IMR-90 (cell line): ENCODE results near the gene NEUROG1. TPM values are rescaled to one million over a fixed set of nuclear protein-coding genes. Genes with fewer than 3 reads are reported as not detected.

Experiments used
- ATAC-seq: fragments of 200-7000 bp; cut with Tn5 transposase; 2 replicates; pipeline ENCODE4 v1.9.1; 2020; ENCODE audit warnings: low read depth, mild to moderate bottlenecking, moderate library complexity
- BruUV-seq: library from RNA; stranded (reverse); fragments of 400-500 nt; replicated peaks from 2 replicates; lab custom pipeline; 2021; lab: Mats Ljungman, UMichigan
- CTCF ChIA-PET: fragments of 300-600 bp; formaldehyde crosslinking; extraction: SDS; loops from one replicate; lab custom pipeline; 2021; ENCODE audit warnings: antibody characterized with exemption; lab: Yijun Ruan, JAX
- POLR2A ChIA-PET: fragments of 300-600 bp; sonication (Branson Sonifier 250); formaldehyde crosslinking; loops from one replicate; lab custom pipeline; 2022; ENCODE audit warnings: antibody characterized with exemption; ENCODE audit not compliant: unreplicated experiment; lab: Charles Lee
- DNase-seq: peaks from one replicate; pipeline ENCODE4 v3.0.0; 2013
- H2AFZ ChIP-seq: replicated peaks from 2 replicates; pipeline ENCODE3; 2013; ENCODE audit warnings: low read length, mild to moderate bottlenecking; ENCODE audit not compliant: poor library complexity
- H2AK5ac ChIP-seq: 2 replicates; pipeline ENCODE4 v1.6.1; 2013; ENCODE audit warnings: low read depth, low read length, inconsistent platforms
- H2AK9ac ChIP-seq: replicated peaks from 2 replicates; pipeline ENCODE3; 2013; ENCODE audit warnings: mild to moderate bottlenecking, low read depth, low read length, moderate library complexity; ENCODE audit not compliant: poor library complexity
- H2BK120ac ChIP-seq: 2 replicates; pipeline ENCODE4 v1.6.1; 2013; ENCODE audit warnings: low read depth, low read length, inconsistent platforms
- H2BK15ac ChIP-seq: 3 replicates; pipeline ENCODE4 v1.6.1; 2013; ENCODE audit warnings: low read depth, low read length, inconsistent platforms
- H2BK20ac ChIP-seq: 2 replicates; pipeline ENCODE4 v1.6.1; 2013; ENCODE audit warnings: low read depth, mild to moderate bottlenecking, inconsistent platforms, low read length, moderate library complexity
- H2BK5ac ChIP-seq: 2 replicates; pipeline ENCODE4 v1.6.1; 2013; ENCODE audit warnings: mild to moderate bottlenecking, low read depth, low read length, inconsistent platforms; ENCODE audit not compliant: poor library complexity, severe bottlenecking
- H3K14ac ChIP-seq: replicated peaks from 2 replicates; pipeline ENCODE4 v1.6.1; 2013; ENCODE audit warnings: low read depth, low read length, inconsistent platforms
- H3K18ac ChIP-seq: 2 replicates; pipeline ENCODE4 v1.6.1; 2013; ENCODE audit warnings: low read depth, low read length, control low read depth
- H3K23ac ChIP-seq: 2 replicates; pipeline ENCODE4 v1.6.1; 2013; ENCODE audit warnings: low read depth, low read length, inconsistent platforms
- H3K27ac ChIP-seq: 2 replicates; pipeline ENCODE4 v1.5.1; 2013; ENCODE audit warnings: mild to moderate bottlenecking, control low read depth, low read length; ENCODE audit not compliant: insufficient read depth
- H3K27me3 ChIP-seq: 2 replicates; pipeline ENCODE4 v1.6.1; 2013; ENCODE audit warnings: low read length; ENCODE audit not compliant: control insufficient read depth, insufficient read depth
- H3K36me3 ChIP-seq: 2 replicates; pipeline ENCODE4 v1.6.1; 2013; ENCODE audit warnings: low read length, mixed read lengths; ENCODE audit not compliant: control insufficient read depth, insufficient read depth
- H3K4ac ChIP-seq: 2 replicates; pipeline ENCODE4 v1.6.1; 2013; ENCODE audit warnings: low read depth, low read length, inconsistent platforms
- H3K4me1 ChIP-seq: 2 replicates; pipeline ENCODE4 v1.6.1; 2013; ENCODE audit warnings: low read length, mixed read lengths; ENCODE audit not compliant: control insufficient read depth, insufficient read depth
- H3K4me2 ChIP-seq: 2 replicates; pipeline ENCODE4 v1.6.1; 2013; ENCODE audit warnings: low read depth, mild to moderate bottlenecking, control low read depth, low read length, moderate library complexity
- H3K4me3 ChIP-seq: 2 replicates; pipeline ENCODE4 v1.5.1; 2013; ENCODE audit warnings: low read depth, mild to moderate bottlenecking, control low read depth, low read length, moderate library complexity; ENCODE audit not compliant: insufficient read depth
- H3K56ac ChIP-seq: 2 replicates; pipeline ENCODE4 v1.6.1; 2013; ENCODE audit warnings: low read length, inconsistent platforms; ENCODE audit not compliant: insufficient read depth; ENCODE audit errors: extremely low read depth
- H3K79me1 ChIP-seq, 2 experiments: 2 replicates each; pipeline ENCODE4 v1.6.1; 2013; ENCODE audit warnings: low read length in 2 of 2, inconsistent platforms in 1 of 2, low read depth in 1 of 2
- H3K9ac ChIP-seq: 2 replicates; pipeline ENCODE4 v1.6.1; 2013; ENCODE audit warnings: low read depth, low read length, control low read depth
- H3K9me1 ChIP-seq: 2 replicates; pipeline ENCODE4 v1.6.1; 2013; ENCODE audit warnings: low read length, inconsistent platforms; ENCODE audit not compliant: insufficient read depth
- H3K9me3 ChIP-seq: 2 replicates; pipeline ENCODE4 v1.6.1; 2013; ENCODE audit warnings: low read length; ENCODE audit not compliant: control insufficient read depth, insufficient read depth
- H4K20me1 ChIP-seq: 2 replicates; pipeline ENCODE4 v1.6.1; 2013; ENCODE audit warnings: low read length, inconsistent platforms; ENCODE audit not compliant: insufficient read depth
- H4K5ac ChIP-seq: 2 replicates; pipeline ENCODE4 v1.6.1; 2013; ENCODE audit warnings: mild to moderate bottlenecking, low read depth, low read length, control low read depth
- H4K8ac ChIP-seq, 2 experiments: 2 replicates each; pipeline ENCODE4 v1.6.1; 2013; ENCODE audit warnings: low read depth in 2 of 2, low read length in 2 of 2, control low read depth in 1 of 2, inconsistent platforms in 1 of 2
- H4K91ac ChIP-seq: 2 replicates; pipeline ENCODE4 v1.6.1; 2013; ENCODE audit warnings: low read depth, low read length, inconsistent platforms; ENCODE audit not compliant: insufficient read depth
- CHD1 ChIP-seq: IDR thresholded peaks from 2 replicates; pipeline ENCODE4 v1.6.1; 2012; ENCODE audit warnings: low read depth, low read length, improper control_type of control experiment
- MXI1 ChIP-seq: IDR thresholded peaks from 2 replicates; pipeline ENCODE4 v1.6.1; 2012; ENCODE audit warnings: low read depth, mild to moderate bottlenecking, low read length, moderate library complexity, borderline replicate concordance
- RAD21 ChIP-seq: IDR thresholded peaks from 2 replicates; pipeline ENCODE4 v1.6.1; 2012; ENCODE audit warnings: low read length, improper control_type of control experiment
- RFX5 ChIP-seq: IDR thresholded peaks from 2 replicates; pipeline ENCODE4 v1.8.0; 2012; ENCODE audit warnings: low read depth, mild to moderate bottlenecking, low read length, moderate library complexity
- WGBS, 2 experiments: methylation state at CpG; one replicate each; pipeline versions ENCODE4 v1.1.5 to v1.1.7; 2013; ENCODE audit warnings: missing lambda C conversion rate in 2 of 2; ENCODE audit not compliant: insufficient read length in 1 of 2; ENCODE audit errors: extremely low coverage in 2 of 2; 5-methylcytosine and 5-hydroxymethylcytosine counted together
- dilution Hi-C: fragments of 300-500 bp; cut with HindIII; formaldehyde crosslinking; loops from one replicate; pipeline ENCODE4 v1.14.3; 2018; ENCODE audit warnings: low sequenced_read_pairs; ENCODE audit not compliant: unreplicated experiment
- in situ Hi-C: fragments of 300-500 bp; cut with MboI; formaldehyde crosslinking; loops from 3 replicates; pipeline ENCODE4 v1.14.3; 2019; ENCODE audit warnings: low sequenced_read_pairs, inconsistent platforms, mixed read lengths
- intact Hi-C: fragments of 100-400 bp; cut with micrococcal nuclease; formaldehyde crosslinking; loops from 2 replicates; pipeline ENCODE4 v1.10.0; 2022
- polyA plus RNA-seq, 3 experiments: library from polyadenylated mRNA; depleted of rRNA; stranded (reverse); fragments of >200 nt; gene quantifications; 2 replicates each; pipeline ENCODE4 v1.2.3, GENCODE V29; 2012; ENCODE audit warnings: low replicate concordance in 1 of 3
- total RNA-seq: library from RNA; depleted of rRNA; stranded (reverse); fragments of >200 nt; gene quantifications from 2 replicates; pipeline ENCODE4 v1.2.3, GENCODE V29; 2012

Gene NEUROG1
- total and polyA plus RNA-seq, 2 of the 4 experiments (the other 2 are of a cell fraction): not detected

DNA sequence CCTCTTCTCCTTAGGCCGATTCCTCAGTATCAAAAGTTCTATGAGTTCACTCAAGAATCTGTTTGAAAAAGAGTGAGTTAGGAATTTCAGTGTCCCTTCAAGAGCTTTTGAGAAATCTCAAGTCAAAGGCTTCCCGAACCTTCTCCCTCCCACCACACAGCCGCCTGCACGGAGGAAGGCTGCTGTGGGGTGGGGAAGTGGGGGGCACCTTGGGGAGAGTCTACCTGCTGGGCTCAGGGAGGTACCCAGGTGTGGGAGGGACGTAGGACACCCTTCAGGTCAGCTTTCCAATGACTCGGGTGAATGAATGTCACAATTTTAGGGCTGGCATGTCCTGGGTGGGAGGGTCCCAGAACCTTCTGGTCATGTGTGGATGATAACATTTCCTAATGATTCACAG is 25.5 kb upstream of the NEUROG1 start:
- no peaks in the 10 kb centered on the region for H4K20me1 ChIP-seq
- H2AK5ac ChIP-seq: no peak overlapping the region
- H3K23ac ChIP-seq: no peak overlapping the region
- peaks cover 23% of the 10 kb centered on the region for H3K27me3 ChIP-seq
- intact Hi-C loops: loop anchor here (1.0 to 10.0 kb wide), 2 partner anchors 269 to 654 kb away; no protein-coding TSS in a partner anchor
- ATAC-seq (no peak), DNase-seq (no peak)
- no TSS peak for BruUV-seq
- no peak overlapping the region for H4K91ac ChIP-seq
- no peak overlapping the region for H3K14ac ChIP-seq
- in situ Hi-C loops: loop anchor here (10.0 to 25.0 kb wide), 2 partner anchors 274 to 651 kb away; partner anchors contain the start of gene SLC25A48
- H3K9ac ChIP-seq: no peak overlapping the region
- no peak overlapping the region for H2BK20ac ChIP-seq
- no peak overlapping the region; the same call in 1 of the 2 replicates for H3K4me2 ChIP-seq
- H2AK9ac ChIP-seq: no peak overlapping the region
- no peaks in the 10 kb centered on the region for H3K4me1 ChIP-seq
- no CpG with 5 or more reads among the region's 6 CpGs for WGBS, 2 experiments
- ChIA-PET POLR2A (no interaction called here), CTCF (interaction anchor here (0.6 to 2.5 kb wide), 15 partner anchors 8 to 273 kb away, joined by 3 to 21 read pairs (median 3); partner anchors contain the start of gene SLC25A48)
- no peak overlapping the region for H2BK15ac ChIP-seq
- no peak overlapping the region for H2BK120ac ChIP-seq
- no peak overlapping the region for H3K56ac ChIP-seq
- no peaks in the 10 kb centered on the region for H3K9me3 ChIP-seq
- H4K5ac ChIP-seq: no peak overlapping the region
- no peaks in the 10 kb centered on the region for H3K9me1 ChIP-seq
- no peaks in the 10 kb centered on the region for H3K36me3 ChIP-seq
- no peaks in the 10 kb centered on the region for H3K79me1 ChIP-seq
- no peak overlapping the region for H2BK5ac ChIP-seq
- H4K8ac ChIP-seq: no peak overlapping the region
- H3K27ac ChIP-seq: no peak overlapping the region
- H3K4ac ChIP-seq: no peak overlapping the region
- H3K4me3 ChIP-seq: no peak overlapping the region
- dilution Hi-C loops: loop anchor here (25.0 kb wide), 1 partner anchor 99 kb away; the partner anchor contains the start of gene TIFAB
- H2AFZ ChIP-seq: no peak overlapping the region
- H3K18ac ChIP-seq: no peak overlapping the region
- TF ChIP-seq MXI1 (no peak), RAD21 (no peak), CHD1 (no peak), RFX5 (no peak)
